Umbilical cord (tissue), 2 donors: ENCODE results near the gene TCP1. TPM values are rescaled to one million over a fixed set of nuclear protein-coding genes. Genes with fewer than 3 reads are reported as not detected.
"Not testable (repeated sequence)": the region's sequence is repeated elsewhere in the genome, so short reads cannot be mapped to it uniquely, and the experiment has no call there.

Experiments used
- DNase-seq: peaks from one replicate; pipeline ENCODE4 v3.0.0-alpha.2; 2015; ENCODE audit warnings: low spot score
- total RNA-seq: library from RNA; depleted of rRNA; stranded (reverse); fragments of >200 nt; gene quantifications from one replicate; pipeline ENCODE4 v1.2.3, GENCODE V29; 2014; ENCODE audit warnings: low replicate concordance; ENCODE audit not compliant: insufficient read depth

The TCP1 gene
- total RNA-seq, 1 donor from 2014 or later: 155 TPM

- DNase-seq: no peak
Measured at GRCh38 chr6:159739341-159739740, 50.1 kb downstream of the TCP1 start.

GRCh38 chr6:159736908-159737307 lies 52.5 kb downstream of the TCP1 start:
- DNase-seq: no peak

GRCh38 chr6:159733395-159733794 lies 56.0 kb downstream of the TCP1 start:
- not testable (repeated sequence) for DNase-seq

GRCh38 chr6:159732550-159732949 lies 56.9 kb downstream of the TCP1 start:
- DNase-seq: not testable (repeated sequence)

GRCh38 chr6:159730332-159730676 lies 59.1 kb downstream of the TCP1 start:
- DNase-seq: no peak

- no peak for DNase-seq
Measured at GRCh38 chr6:159729598-159730331, 59.6 kb downstream of the TCP1 start.

- DNase-seq: peak; percentile 21
Measured at GRCh38 chr6:159728531-159728964, 60.9 kb downstream of the TCP1 start.

Other genes with a start within 250 kb of the TCP1 start
- gene SOD2, start 96.4 kb downstream of the TCP1 start, total RNA-seq: 275 TPM
- 111 TPM for gene WTAP, start 62.1 kb downstream of the TCP1 start, total RNA-seq
- gene ACAT2, start 27.6 kb downstream of the TCP1 start, total RNA-seq: 26.5 TPM
- gene MRPL18, start 865 bp upstream of the TCP1 start, total RNA-seq: 47.2 TPM
- not detected for gene PNLDC1, start 10.7 kb upstream of the TCP1 start, total RNA-seq
- 1.7 TPM for gene MAS1, start 101.4 kb upstream of the TCP1 start, total RNA-seq
- 54.2 TPM for gene IGF2R, start 179.5 kb upstream of the TCP1 start, total RNA-seq